GM12875 (cell line): Measurements from ENCODE around the gene SLC16A14.

Source experiments
- H3K4me3 ChIP-seq: one replicate; pipeline ENCODE4 v1.5.1; 2011; ENCODE audit warnings: low read depth, low read length, control low read depth
- CTCF ChIP-seq: IDR thresholded peaks from 2 replicates; pipeline ENCODE4 v1.5.1; 2011; ENCODE audit warnings: low read depth, mild to moderate bottlenecking, control low read depth, inconsistent platforms, low read length, moderate library complexity, borderline replicate concordance; ENCODE audit not compliant: insufficient read depth

Gene SLC16A14

GRCh38 chr2:230012267-230012884, 56.3 kb downstream of the SLC16A14 start:
- no peak for TF ChIP-seq CTCF
- no peak overlapping the region for H3K4me3 ChIP-seq

- no peak overlapping the region for H3K4me3 ChIP-seq
- no peak for TF ChIP-seq CTCF
These were observed 57.1 kb downstream of the SLC16A14 start for GRCh38 chr2:230011617-230012016.

- TF ChIP-seq CTCF: no peak
- no peak overlapping the region for H3K4me3 ChIP-seq
These were observed 58.2 kb downstream of the SLC16A14 start for GRCh38 chr2:230010501-230010900.

DNA sequence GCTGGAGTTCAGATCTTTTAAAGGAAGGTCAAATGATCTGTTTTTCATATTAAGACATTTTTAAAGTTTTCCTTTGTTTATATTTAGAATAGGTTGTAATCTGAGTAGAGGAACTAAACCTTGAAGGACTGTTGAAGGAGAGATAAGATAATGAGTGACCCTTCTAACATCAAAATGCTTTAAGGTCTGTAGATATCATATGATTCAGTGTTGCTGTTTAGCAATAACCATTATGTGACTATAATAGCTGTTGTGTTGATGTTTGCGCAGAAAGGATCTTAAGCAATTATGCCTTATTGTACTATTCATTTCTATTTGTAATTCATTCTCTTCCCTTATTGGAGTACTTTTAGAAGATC, 60.0 kb downstream of the SLC16A14 start:
- TF ChIP-seq CTCF: no peak
- no peak overlapping the region for H3K4me3 ChIP-seq

GRCh38 chr2:230007931-230008707, 60.6 kb downstream of the SLC16A14 start:
- H3K4me3 ChIP-seq: no peak overlapping the region
- TF ChIP-seq CTCF: peak; percentile 61; the same call in 1 of the 2 replicates

GRCh38 chr2:230000118-230000841, 68.4 kb downstream of the SLC16A14 start:
- H3K4me3 ChIP-seq: no peak overlapping the region
- no peak for TF ChIP-seq CTCF
